HCT116 (cell line): ENCODE measurements around the gene PTP4A2.

Experiments used
- ELF1 ChIP-seq: IDR thresholded peaks from 2 replicates; pipeline ENCODE4 v1.6.1; 2012; ENCODE audit warnings: low read depth, borderline replicate concordance
- EZH2 ChIP-seq: fragments of 200-600 bp; sonication (generic); IDR thresholded peaks from 2 replicates; pipeline ENCODE4 v1.6.1; 2017; ENCODE audit warnings: antibody characterized with exemption, mixed run types
- FOSL1 ChIP-seq: IDR thresholded peaks from 2 replicates; pipeline ENCODE4 v1.6.1; 2012; ENCODE audit warnings: low read depth
- POLR2A ChIP-seq: IDR thresholded peaks from 2 replicates; pipeline ENCODE4 v1.7.0; 2011; ENCODE audit warnings: borderline replicate concordance; ENCODE audit not compliant: insufficient read depth, insufficient read length; ENCODE audit errors: extremely low read depth
- POLR2AphosphoS5 ChIP-seq: IDR thresholded peaks from 2 replicates; pipeline ENCODE4 v1.6.1; 2011; ENCODE audit warnings: mild to moderate bottlenecking, low read depth, low read length, moderate library complexity
- SRF ChIP-seq: IDR thresholded peaks from 2 replicates; pipeline ENCODE4 v1.6.1; 2012; ENCODE audit warnings: low read depth
- YY1 ChIP-seq: IDR thresholded peaks from 2 replicates; pipeline ENCODE4 v1.6.1; 2011; ENCODE audit warnings: low read length, low read depth, moderate library complexity, mild to moderate bottlenecking; ENCODE audit not compliant: insufficient replicate concordance; ENCODE audit errors: extremely low read depth
- TF ChIP-seq, protein P1 (sequence below), 3 experiments: fragments of 200-600 bp in 1 of 3; sonication (generic) in 1 of 3; IDR thresholded peaks in 2 of 3; conservative IDR thresholded peaks in 1 of 3; 2 replicates each; pipeline ENCODE4 v1.5.1; 2012 to 2017; ENCODE audit warnings: low read depth in 2 of 3, low read length in 2 of 3, antibody characterized with exemption in 1 of 3, borderline replicate concordance in 1 of 3, control low read depth in 1 of 3, mild to moderate bottlenecking in 1 of 3, mixed read lengths in 1 of 3, mixed run types in 1 of 3, moderate library complexity in 1 of 3; ENCODE audit not compliant: insufficient read depth in 1 of 3
- TF ChIP-seq, protein P2 (sequence below): IDR thresholded peaks from 2 replicates; pipeline ENCODE4 v1.6.1; 2012
- TF ChIP-seq, protein P3 (sequence below): IDR thresholded peaks from 2 replicates; pipeline ENCODE4 v1.6.1; 2012
- TF ChIP-seq, protein P4 (sequence below): IDR thresholded peaks from 2 replicates; pipeline ENCODE4 v1.6.1; 2012; ENCODE audit warnings: low read depth

GRCh38 chr1:31920956-31921355 lies 17.2 kb downstream of the PTP4A2 start:
- TF ChIP-seq, protein P1, sequence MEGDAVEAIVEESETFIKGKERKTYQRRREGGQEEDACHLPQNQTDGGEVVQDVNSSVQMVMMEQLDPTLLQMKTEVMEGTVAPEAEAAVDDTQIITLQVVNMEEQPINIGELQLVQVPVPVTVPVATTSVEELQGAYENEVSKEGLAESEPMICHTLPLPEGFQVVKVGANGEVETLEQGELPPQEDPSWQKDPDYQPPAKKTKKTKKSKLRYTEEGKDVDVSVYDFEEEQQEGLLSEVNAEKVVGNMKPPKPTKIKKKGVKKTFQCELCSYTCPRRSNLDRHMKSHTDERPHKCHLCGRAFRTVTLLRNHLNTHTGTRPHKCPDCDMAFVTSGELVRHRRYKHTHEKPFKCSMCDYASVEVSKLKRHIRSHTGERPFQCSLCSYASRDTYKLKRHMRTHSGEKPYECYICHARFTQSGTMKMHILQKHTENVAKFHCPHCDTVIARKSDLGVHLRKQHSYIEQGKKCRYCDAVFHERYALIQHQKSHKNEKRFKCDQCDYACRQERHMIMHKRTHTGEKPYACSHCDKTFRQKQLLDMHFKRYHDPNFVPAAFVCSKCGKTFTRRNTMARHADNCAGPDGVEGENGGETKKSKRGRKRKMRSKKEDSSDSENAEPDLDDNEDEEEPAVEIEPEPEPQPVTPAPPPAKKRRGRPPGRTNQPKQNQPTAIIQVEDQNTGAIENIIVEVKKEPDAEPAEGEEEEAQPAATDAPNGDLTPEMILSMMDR (IDR thresholded peaks at IDR 0.05 in 2 of 3, conservative IDR thresholded peaks at IDR 0.05 in 1 of 3; ENCODE audit: borderline replicate concordance in 1 of 3, insufficient read depth in 1 of 3, low read depth in 2 of 3, low read length in 2 of 3) = no peak
- TF ChIP-seq, protein P2, sequence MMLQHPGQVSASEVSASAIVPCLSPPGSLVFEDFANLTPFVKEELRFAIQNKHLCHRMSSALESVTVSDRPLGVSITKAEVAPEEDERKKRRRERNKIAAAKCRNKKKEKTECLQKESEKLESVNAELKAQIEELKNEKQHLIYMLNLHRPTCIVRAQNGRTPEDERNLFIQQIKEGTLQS = no peak
- TF ChIP-seq FOSL1 (no peak), POLR2A (no peak), ELF1 (no peak), EZH2 (no peak), SRF (no peak), POLR2AphosphoS5 (no peak), YY1 (no peak)
- TF ChIP-seq, protein P3, sequence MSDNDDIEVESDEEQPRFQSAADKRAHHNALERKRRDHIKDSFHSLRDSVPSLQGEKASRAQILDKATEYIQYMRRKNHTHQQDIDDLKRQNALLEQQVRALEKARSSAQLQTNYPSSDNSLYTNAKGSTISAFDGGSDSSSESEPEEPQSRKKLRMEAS = no peak
- TF ChIP-seq, protein P4, sequence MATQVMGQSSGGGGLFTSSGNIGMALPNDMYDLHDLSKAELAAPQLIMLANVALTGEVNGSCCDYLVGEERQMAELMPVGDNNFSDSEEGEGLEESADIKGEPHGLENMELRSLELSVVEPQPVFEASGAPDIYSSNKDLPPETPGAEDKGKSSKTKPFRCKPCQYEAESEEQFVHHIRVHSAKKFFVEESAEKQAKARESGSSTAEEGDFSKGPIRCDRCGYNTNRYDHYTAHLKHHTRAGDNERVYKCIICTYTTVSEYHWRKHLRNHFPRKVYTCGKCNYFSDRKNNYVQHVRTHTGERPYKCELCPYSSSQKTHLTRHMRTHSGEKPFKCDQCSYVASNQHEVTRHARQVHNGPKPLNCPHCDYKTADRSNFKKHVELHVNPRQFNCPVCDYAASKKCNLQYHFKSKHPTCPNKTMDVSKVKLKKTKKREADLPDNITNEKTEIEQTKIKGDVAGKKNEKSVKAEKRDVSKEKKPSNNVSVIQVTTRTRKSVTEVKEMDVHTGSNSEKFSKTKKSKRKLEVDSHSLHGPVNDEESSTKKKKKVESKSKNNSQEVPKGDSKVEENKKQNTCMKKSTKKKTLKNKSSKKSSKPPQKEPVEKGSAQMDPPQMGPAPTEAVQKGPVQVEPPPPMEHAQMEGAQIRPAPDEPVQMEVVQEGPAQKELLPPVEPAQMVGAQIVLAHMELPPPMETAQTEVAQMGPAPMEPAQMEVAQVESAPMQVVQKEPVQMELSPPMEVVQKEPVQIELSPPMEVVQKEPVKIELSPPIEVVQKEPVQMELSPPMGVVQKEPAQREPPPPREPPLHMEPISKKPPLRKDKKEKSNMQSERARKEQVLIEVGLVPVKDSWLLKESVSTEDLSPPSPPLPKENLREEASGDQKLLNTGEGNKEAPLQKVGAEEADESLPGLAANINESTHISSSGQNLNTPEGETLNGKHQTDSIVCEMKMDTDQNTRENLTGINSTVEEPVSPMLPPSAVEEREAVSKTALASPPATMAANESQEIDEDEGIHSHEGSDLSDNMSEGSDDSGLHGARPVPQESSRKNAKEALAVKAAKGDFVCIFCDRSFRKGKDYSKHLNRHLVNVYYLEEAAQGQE = no peak
